ENCODE data around the gene C2orf68. TPM values are rescaled to one million over a fixed set of nuclear protein-coding genes. Genes with fewer than 3 reads are reported as not detected.
"Not testable (repeated sequence)": the region's sequence is repeated elsewhere in the genome, so short reads cannot be mapped to it uniquely, and the experiment has no call there.

Gene C2orf68
- 10 to 100 TPM; 46.1 to 55.3 TPM for total RNA-seq

- Mint-ChIP-seq H3K36me3 (ENCODE audit: low read depth) (peaks cover 29% of the 10 kb centered on the region), H3K4me3 (peak within 1 kb of the TSS; percentile 90), H3K9me3 (no peaks in the 10 kb centered on the region), H3K4me1 (peaks cover 34% of the 10 kb centered on the region), H3K27ac (peak within 1 kb of the TSS; percentile 91), H3K27me3 (no peaks in the 10 kb centered on the region)
- CTCF ChIA-PET = interaction anchor here (0.7 to 2.2 kb wide), 10 partner anchors 8 to 94 kb away, joined by 3 to 8 read pairs (median 3); partner anchors contain the start of gene TMEM150A
- POLR2A ChIA-PET = interaction anchor here (0.5 to 1.0 kb wide), 4 partner anchors 11 to 1812 kb away, joined by 3 to 7 read pairs (median 4); no protein-coding TSS in a partner anchor
- peak; percentile 89 for DNase-seq
Observed at GRCh38 chr2:85611705-85612587, at the start of gene C2orf68. TSS of gene C2orf68 (minus strand) at chr2:85612066. CDS start at chr2:85611984, 82 bp downstream.

- no peaks in the 10 kb centered on the region for H3K9me3 Mint-ChIP-seq
- H3K4me1 Mint-ChIP-seq = no peaks in the 10 kb centered on the region
- no peak for DNase-seq
- H3K36me3 Mint-ChIP-seq (ENCODE audit: low read depth) = peaks cover 4% of the 10 kb centered on the region
- POLR2A ChIA-PET = no interaction called here
- no peaks in the 10 kb centered on the region for H3K27me3 Mint-ChIP-seq
- H3K27ac Mint-ChIP-seq = no peak overlapping the region
- CTCF ChIA-PET = interaction anchor here (0.5 to 1.2 kb wide), 3 partner anchors 24 to 44 kb away, joined by 3 to 4 read pairs (median 4); no protein-coding TSS in a partner anchor
- H3K4me3 Mint-ChIP-seq = no peak overlapping the region
Observed at GRCh38 chr2:85661139-85661858, 49.4 kb upstream of the C2orf68 start.

- H3K4me3 Mint-ChIP-seq = no peak overlapping the region
- ChIA-PET POLR2A (no interaction called here), CTCF (interaction anchor here (0.5 to 1.4 kb wide), 5 partner anchors 15 to 43 kb away, joined by 3 to 5 read pairs (median 4); no protein-coding TSS in a partner anchor)
- no peak overlapping the region for H3K27ac Mint-ChIP-seq
- H3K4me1 Mint-ChIP-seq = no peaks in the 10 kb centered on the region
- DNase-seq = no peak
- no peaks in the 10 kb centered on the region for H3K27me3 Mint-ChIP-seq
- H3K9me3 Mint-ChIP-seq = no peaks in the 10 kb centered on the region
- H3K36me3 Mint-ChIP-seq (ENCODE audit: low read depth) = peaks cover 9% of the 10 kb centered on the region
Observed at GRCh38 chr2:85660725-85661124, 48.9 kb upstream of the C2orf68 start.

GRCh38 chr2:85660301-85660700 lies 48.4 kb upstream of the C2orf68 start:
- H3K27me3 Mint-ChIP-seq; H3K9me3 Mint-ChIP-seq; DNase-seq; H3K27ac Mint-ChIP-seq; POLR2A ChIA-PET; H3K4me1 Mint-ChIP-seq; H3K36me3 Mint-ChIP-seq (ENCODE audit: low read depth); H3K4me3 Mint-ChIP-seq: not testable (repeated sequence)
- CTCF ChIA-PET = interaction anchor here (0.5 to 3.1 kb wide), 8 partner anchors 15 to 648 kb away, joined by 3 to 12 read pairs (median 4); no protein-coding TSS in a partner anchor

- Mint-ChIP-seq H3K27me3 (no peaks in the 10 kb centered on the region), H3K4me3 (no peak overlapping the region), H3K36me3 (ENCODE audit: low read depth) (peaks cover 9% of the 10 kb centered on the region), H3K27ac (no peak overlapping the region), H3K4me1 (no peaks in the 10 kb centered on the region), H3K9me3 (no peaks in the 10 kb centered on the region)
- no peak for DNase-seq
- ChIA-PET CTCF (interaction anchor here (0.6 to 3.1 kb wide), 5 partner anchors 9 to 82 kb away, joined by 3 to 12 read pairs (median 4); partner anchors contain the start of gene SFTPB), POLR2A (no interaction called here)
Observed at GRCh38 chr2:85659324-85659981, 47.6 kb upstream of the C2orf68 start.

- POLR2A ChIA-PET, H3K4me3 Mint-ChIP-seq, H3K27me3 Mint-ChIP-seq, H3K4me1 Mint-ChIP-seq, H3K9me3 Mint-ChIP-seq, H3K27ac Mint-ChIP-seq, DNase-seq: not testable (repeated sequence)
- CTCF ChIA-PET = interaction anchor here (1.0 to 3.1 kb wide), 4 partner anchors 11 to 46 kb away, joined by 3 to 12 read pairs (median 4); partner anchors contain the start of gene C2orf68
- peaks cover 19% of the 10 kb centered on the region for H3K36me3 Mint-ChIP-seq (ENCODE audit: low read depth)
Observed at GRCh38 chr2:85657399-85657798, 45.5 kb upstream of the C2orf68 start.

- peaks cover 22% of the 10 kb centered on the region for H3K36me3 Mint-ChIP-seq (ENCODE audit: low read depth)
- ChIA-PET POLR2A (no interaction called here), CTCF (interaction anchor here (0.6 to 0.7 kb wide), 2 partner anchors 18 to 93 kb away, joined by 3 read pairs; no protein-coding TSS in a partner anchor)
- no peak for DNase-seq
- no peak overlapping the region for H3K27ac Mint-ChIP-seq
- no peaks in the 10 kb centered on the region for H3K9me3 Mint-ChIP-seq
- H3K4me1 Mint-ChIP-seq = no peaks in the 10 kb centered on the region
- no peaks in the 10 kb centered on the region for H3K27me3 Mint-ChIP-seq
- H3K4me3 Mint-ChIP-seq = no peak overlapping the region
Observed at GRCh38 chr2:85656468-85656867, 44.6 kb upstream of the C2orf68 start.

- Mint-ChIP-seq H3K9me3 (no peaks in the 10 kb centered on the region), H3K4me1 (no peaks in the 10 kb centered on the region), H3K27ac (no peak overlapping the region), H3K4me3 (no peak overlapping the region), H3K36me3 (ENCODE audit: low read depth) (peaks cover 27% of the 10 kb centered on the region), H3K27me3 (no peaks in the 10 kb centered on the region)
- ChIA-PET CTCF (interaction anchor here (0.7 to 1.0 kb wide), 4 partner anchors 17 to 23 kb away, joined by 3 read pairs; no protein-coding TSS in a partner anchor), POLR2A (no interaction called here)
- DNase-seq = no peak
Observed at GRCh38 chr2:85655961-85656417, 44.1 kb upstream of the C2orf68 start.

- peaks cover 38% of the 10 kb centered on the region for H3K36me3 Mint-ChIP-seq (ENCODE audit: low read depth)
- H3K27me3 Mint-ChIP-seq = no peaks in the 10 kb centered on the region
- no peaks in the 10 kb centered on the region for H3K9me3 Mint-ChIP-seq
- no peak for DNase-seq
- ChIA-PET CTCF (interaction anchor here (3.2 kb wide), 1 partner anchor 17 kb away, joined by 16 read pairs; no protein-coding TSS in a partner anchor), POLR2A (no interaction called here)
- H3K4me3 Mint-ChIP-seq = no peak overlapping the region
- no peaks in the 10 kb centered on the region for H3K4me1 Mint-ChIP-seq
- peak overlapping the region; percentile 20 for H3K27ac Mint-ChIP-seq
Observed at GRCh38 chr2:85653996-85654395, 42.1 kb upstream of the C2orf68 start.

- no peaks in the 10 kb centered on the region for H3K4me1 Mint-ChIP-seq
- no peak overlapping the region for H3K27ac Mint-ChIP-seq
- POLR2A ChIA-PET = no interaction called here
- H3K9me3 Mint-ChIP-seq = no peaks in the 10 kb centered on the region
- no peaks in the 10 kb centered on the region for H3K27me3 Mint-ChIP-seq
- DNase-seq = no peak
- peaks cover 51% of the 10 kb centered on the region for H3K36me3 Mint-ChIP-seq (ENCODE audit: low read depth)
- no peak overlapping the region for H3K4me3 Mint-ChIP-seq
- CTCF ChIA-PET = interaction anchor here (0.9 to 3.2 kb wide), 2 partner anchors 15 to 162 kb away, joined by 4 to 16 read pairs; no protein-coding TSS in a partner anchor
Observed at GRCh38 chr2:85652056-85652455, 40.2 kb upstream of the C2orf68 start.

- Mint-ChIP-seq H3K27me3 (no peaks in the 10 kb centered on the region), H3K4me3 (no peak overlapping the region), H3K9me3 (no peaks in the 10 kb centered on the region), H3K4me1 (no peaks in the 10 kb centered on the region), H3K36me3 (ENCODE audit: low read depth) (peaks cover 53% of the 10 kb centered on the region), H3K27ac (no peak overlapping the region)
- DNase-seq = no peak
- ChIA-PET CTCF (interaction anchor here (0.8 to 3.2 kb wide), 2 partner anchors 14 to 388 kb away, joined by 4 to 15 read pairs; no protein-coding TSS in a partner anchor), POLR2A (no interaction called here)
Observed at GRCh38 chr2:85651097-85651496, 39.2 kb upstream of the C2orf68 start.

GRCh38 chr2:85650456-85650855 lies 38.6 kb upstream of the C2orf68 start:
- Mint-ChIP-seq H3K27me3 (no peaks in the 10 kb centered on the region), H3K36me3 (ENCODE audit: low read depth) (peaks cover 55% of the 10 kb centered on the region), H3K4me3 (no peak overlapping the region), H3K9me3 (no peaks in the 10 kb centered on the region), H3K4me1 (no peaks in the 10 kb centered on the region), H3K27ac (no peak overlapping the region)
- ChIA-PET CTCF (interaction anchor here (0.8 to 3.2 kb wide), 2 partner anchors 13 to 388 kb away, joined by 4 to 15 read pairs; no protein-coding TSS in a partner anchor), POLR2A (no interaction called here)
- DNase-seq = no peak
